Smooth muscle cell (in vitro differentiated cells): Measurements from ENCODE around the gene FGF10. TPM values are rescaled to one million over a fixed set of nuclear protein-coding genes. Genes with fewer than 3 reads are reported as not detected.

ENCODE experiments used
- DNase-seq: peaks from one replicate; lab custom pipeline; 2025; ENCODE audit not compliant: unreplicated experiment; lab: John Stamatoyannopoulos, UW
- H2AFZ ChIP-seq: fragments of 200-600 bp; sonication (generic); 2 replicates; pipeline ENCODE4 v1.6.0; 2016; ENCODE audit warnings: antibody characterized with exemption, low read depth, mild to moderate bottlenecking
- H3F3A ChIP-seq: fragments of 200-600 bp; sonication (generic); 2 replicates; pipeline ENCODE4 v1.6.0; 2017; ENCODE audit warnings: antibody characterized with exemption, low read depth
- H3K27ac ChIP-seq: fragments of 200-600 bp; sonication (generic); 2 replicates; pipeline ENCODE4 v1.5.1; 2016; ENCODE audit warnings: low read depth, mild to moderate bottlenecking
- H3K27me3 ChIP-seq: fragments of 200-600 bp; sonication (generic); 2 replicates; pipeline ENCODE4 v1.6.1; 2016; ENCODE audit warnings: low read depth, mild to moderate bottlenecking
- H3K36me3 ChIP-seq: fragments of 200-600 bp; sonication (generic); 2 replicates; pipeline ENCODE4 v1.5.1; 2016; ENCODE audit warnings: low read depth
- H3K4me1 ChIP-seq: fragments of 200-600 bp; sonication (generic); 2 replicates; pipeline ENCODE4 v1.5.1; 2016; ENCODE audit warnings: low read depth
- H3K4me2 ChIP-seq: fragments of 200-600 bp; sonication (generic); 2 replicates; pipeline ENCODE4 v1.6.0; 2016; ENCODE audit warnings: mild to moderate bottlenecking
- H3K4me3 ChIP-seq: fragments of 200-600 bp; sonication (generic); 2 replicates; pipeline ENCODE4 v1.5.1; 2016; ENCODE audit warnings: mild to moderate bottlenecking
- H3K79me2 ChIP-seq: fragments of 200-600 bp; sonication (generic); 2 replicates; pipeline ENCODE4 v1.6.0; 2016; ENCODE audit warnings: low read depth, mild to moderate bottlenecking
- H3K9ac ChIP-seq: fragments of 200-600 bp; sonication (generic); 2 replicates; pipeline ENCODE4 v1.6.0; 2016; ENCODE audit warnings: low read depth
- H3K9me3 ChIP-seq: fragments of 200-600 bp; sonication (generic); replicated peaks from 2 replicates; pipeline ENCODE4 v1.5.1; 2016; ENCODE audit warnings: low read depth
- H4K20me1 ChIP-seq: fragments of 200-600 bp; sonication (generic); 2 replicates; pipeline ENCODE4 v1.6.0; 2016; ENCODE audit warnings: low read depth
- WGBS: methylation state at CpG from one replicate; pipeline ENCODE4 v1.1.7; 2016; ENCODE audit warnings: low lambda C conversion rate; 5-methylcytosine and 5-hydroxymethylcytosine counted together
- polyA plus RNA-seq: library from polyadenylated mRNA; unstranded; fragments of >200 nt; fragmentation: Nextera tagmentation; extraction: Ambion mirVana; gene quantifications from 2 replicates; pipeline ENCODE4 v1.2.1, GENCODE V29; 2016
- total RNA-seq: library from RNA; depleted of rRNA; stranded (reverse); fragments of >200 nt; gene quantifications from 2 replicates; pipeline ENCODE4 v1.2.3, GENCODE V29; 2014
- TF ChIP-seq, protein P1 (sequence below): fragments of 200-600 bp; sonication (generic); IDR thresholded peaks from 2 replicates; pipeline ENCODE4 v1.5.1; 2017; ENCODE audit warnings: borderline replicate concordance, mild to moderate bottlenecking, antibody characterized with exemption; ENCODE audit not compliant: insufficient read depth, poor library complexity, severe bottlenecking

The FGF10 gene
- total and polyA plus RNA-seq, 2 experiments from 2014 or later, result 0.09 TPM; not detected in 1

- H4K20me1 ChIP-seq, result no peaks in the 10 kb centered on the region
- 51% methylated on average over 3 of the region's 3 CpGs for WGBS
- DNase-seq, result no peak
- H3K9ac ChIP-seq, result no peak overlapping the region
- H3K27ac ChIP-seq, result no peak overlapping the region
- H3K4me3 ChIP-seq, result no peak overlapping the region
- no peaks in the 10 kb centered on the region for H3K27me3 ChIP-seq
- H3K36me3 ChIP-seq, result no peaks in the 10 kb centered on the region
- no peaks in the 10 kb centered on the region for H3F3A ChIP-seq
- H2AFZ ChIP-seq, result no peak overlapping the region
- H3K79me2 ChIP-seq, result no peaks in the 10 kb centered on the region
- TF ChIP-seq, protein P1, sequence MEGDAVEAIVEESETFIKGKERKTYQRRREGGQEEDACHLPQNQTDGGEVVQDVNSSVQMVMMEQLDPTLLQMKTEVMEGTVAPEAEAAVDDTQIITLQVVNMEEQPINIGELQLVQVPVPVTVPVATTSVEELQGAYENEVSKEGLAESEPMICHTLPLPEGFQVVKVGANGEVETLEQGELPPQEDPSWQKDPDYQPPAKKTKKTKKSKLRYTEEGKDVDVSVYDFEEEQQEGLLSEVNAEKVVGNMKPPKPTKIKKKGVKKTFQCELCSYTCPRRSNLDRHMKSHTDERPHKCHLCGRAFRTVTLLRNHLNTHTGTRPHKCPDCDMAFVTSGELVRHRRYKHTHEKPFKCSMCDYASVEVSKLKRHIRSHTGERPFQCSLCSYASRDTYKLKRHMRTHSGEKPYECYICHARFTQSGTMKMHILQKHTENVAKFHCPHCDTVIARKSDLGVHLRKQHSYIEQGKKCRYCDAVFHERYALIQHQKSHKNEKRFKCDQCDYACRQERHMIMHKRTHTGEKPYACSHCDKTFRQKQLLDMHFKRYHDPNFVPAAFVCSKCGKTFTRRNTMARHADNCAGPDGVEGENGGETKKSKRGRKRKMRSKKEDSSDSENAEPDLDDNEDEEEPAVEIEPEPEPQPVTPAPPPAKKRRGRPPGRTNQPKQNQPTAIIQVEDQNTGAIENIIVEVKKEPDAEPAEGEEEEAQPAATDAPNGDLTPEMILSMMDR, result no peak
- H3K9me3 ChIP-seq, result no peaks in the 10 kb centered on the region
- H3K4me2 ChIP-seq, result no peak overlapping the region
- H3K4me1 ChIP-seq, result no peaks in the 10 kb centered on the region
Observed at GRCh38 chr5:44257221-44257620, 132.0 kb downstream of the FGF10 start.
